GM10266 (cell line): ENCODE measurements around the gene PNRC2.

Source experiments
- DNase-seq: peaks from one replicate; pipeline ENCODE4 v3.0.0; 2012; ENCODE audit errors: extremely low spot score
- CTCF ChIP-seq: IDR thresholded peaks from 2 replicates; pipeline ENCODE4 v1.5.1; 2012; ENCODE audit warnings: mild to moderate bottlenecking, low read depth; ENCODE audit not compliant: control insufficient read depth, insufficient read depth; ENCODE audit errors: missing control alignments

The PNRC2 gene, protein sequence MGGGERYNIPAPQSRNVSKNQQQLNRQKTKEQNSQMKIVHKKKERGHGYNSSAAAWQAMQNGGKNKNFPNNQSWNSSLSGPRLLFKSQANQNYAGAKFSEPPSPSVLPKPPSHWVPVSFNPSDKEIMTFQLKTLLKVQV

DNA sequence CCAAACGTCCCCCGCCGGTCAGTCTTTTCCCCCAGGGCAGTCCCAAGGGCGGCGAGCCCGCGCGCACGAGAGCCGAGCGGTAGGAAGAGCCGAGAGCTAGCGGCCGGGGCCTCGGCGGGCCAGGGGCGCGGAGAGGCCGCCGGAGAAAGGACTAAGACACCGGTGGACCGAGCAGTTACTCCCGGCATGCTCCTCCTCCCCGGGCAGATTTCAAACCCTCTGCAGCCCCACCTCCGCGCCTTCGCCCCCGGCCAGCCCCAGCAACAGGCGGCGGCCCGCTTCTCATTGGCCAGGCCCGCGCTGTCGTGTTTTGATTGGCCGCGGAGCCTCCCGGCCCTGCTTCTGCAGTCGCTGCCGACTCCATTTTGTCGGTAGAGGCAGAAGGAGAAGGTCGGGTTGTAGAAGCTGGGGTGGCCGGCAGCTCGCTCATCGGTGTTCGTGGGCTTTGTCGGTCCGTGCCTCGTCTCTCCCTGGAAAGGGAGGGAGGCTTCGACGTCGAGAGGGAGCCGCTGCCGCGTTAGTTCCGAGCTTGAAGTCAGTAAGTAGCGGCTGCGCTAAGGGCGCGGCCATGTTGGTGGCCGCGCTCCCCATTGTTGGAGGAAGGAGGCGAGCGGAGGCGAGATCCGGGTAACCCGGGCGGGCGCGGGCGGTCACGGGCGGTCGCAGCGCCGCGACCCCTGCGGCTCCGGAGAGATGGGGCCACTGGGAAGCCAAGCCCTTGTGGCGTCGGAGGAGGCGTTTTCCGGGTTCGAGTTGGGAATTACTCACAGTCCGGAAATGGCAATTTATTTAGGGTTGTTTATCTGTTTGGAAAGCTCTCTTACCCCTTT lies at the start of gene PNRC2:
Gene PNRC2, plus strand, starts transcription at position 368 of the 830 bp plus-strand sequence. CDS start 1,630 bp downstream, outside the sequence.
- TF ChIP-seq CTCF, result no peak
- peak; percentile 97 for DNase-seq

- no peak for DNase-seq
- TF ChIP-seq CTCF, result no peak
These were observed 49.5 kb upstream of the PNRC2 start for GRCh38 chr1:23910144-23910543.

DNA sequence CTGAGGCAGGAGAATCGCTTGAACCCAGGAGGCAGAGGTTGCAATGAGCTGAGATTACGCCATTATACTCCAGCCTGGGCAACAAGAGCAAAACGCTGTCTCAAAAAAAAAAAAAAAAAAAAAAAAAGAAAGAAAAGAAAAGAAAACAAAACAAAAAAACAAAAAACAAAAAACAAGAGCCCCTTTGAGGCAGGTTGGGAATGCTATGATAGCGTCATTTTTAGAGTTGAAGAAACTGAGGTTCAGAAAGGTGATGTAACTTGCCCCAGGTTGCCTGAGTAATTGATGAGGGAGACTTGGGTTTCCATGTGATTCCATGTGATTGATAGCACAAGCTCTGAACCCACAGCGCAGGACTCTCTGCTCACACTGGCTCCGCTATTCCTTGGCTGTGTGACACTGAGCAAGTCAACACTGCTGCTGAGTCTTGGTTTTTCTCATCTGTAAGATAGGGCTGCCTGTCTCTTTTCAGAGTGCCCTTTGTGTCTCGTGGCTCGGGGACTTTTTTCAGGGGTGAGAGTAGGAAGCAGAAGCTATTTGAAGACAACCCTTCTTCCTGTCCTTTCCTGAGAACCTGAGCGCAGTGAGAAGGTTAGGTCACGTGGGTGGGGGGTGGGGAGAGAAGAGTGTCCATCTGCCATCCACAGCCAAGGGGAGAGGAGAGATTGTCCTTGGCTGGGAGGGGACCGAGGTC lies 48.9 kb upstream of the PNRC2 start:
- TF ChIP-seq CTCF, result no peak
- peak; percentile 48 for DNase-seq

GRCh38 chr1:23911921-23912320 lies 47.7 kb upstream of the PNRC2 start:
- no peak for TF ChIP-seq CTCF
- no peak for DNase-seq

- TF ChIP-seq CTCF, result no peak
- no peak for DNase-seq
These were observed 46.3 kb upstream of the PNRC2 start, which contains the start of gene CNR2 for GRCh38 chr1:23913212-23913880. Gene CNR2, minus strand, starts transcription at chr1:23913362. Its CDS starts 37,745 bp downstream, at chr1:23875617.

GRCh38 chr1:23914921-23915320 lies 44.7 kb upstream of the PNRC2 start:
- DNase-seq, result no peak

More at GRCh38 chr1:23914921-23915320, 44.7 kb upstream of the PNRC2 start:
- TF ChIP-seq CTCF, result no peak
